NCI-H1092 treated with DMSO at 0.1 percent for 48 hours (cell line): ENCODE measurements around the gene MAP4K2.

Source experiments
- DNase-seq: peaks from one replicate; lab custom pipeline; 2025; lab: John Stamatoyannopoulos, UW

MAP4K2 gene

DNA sequence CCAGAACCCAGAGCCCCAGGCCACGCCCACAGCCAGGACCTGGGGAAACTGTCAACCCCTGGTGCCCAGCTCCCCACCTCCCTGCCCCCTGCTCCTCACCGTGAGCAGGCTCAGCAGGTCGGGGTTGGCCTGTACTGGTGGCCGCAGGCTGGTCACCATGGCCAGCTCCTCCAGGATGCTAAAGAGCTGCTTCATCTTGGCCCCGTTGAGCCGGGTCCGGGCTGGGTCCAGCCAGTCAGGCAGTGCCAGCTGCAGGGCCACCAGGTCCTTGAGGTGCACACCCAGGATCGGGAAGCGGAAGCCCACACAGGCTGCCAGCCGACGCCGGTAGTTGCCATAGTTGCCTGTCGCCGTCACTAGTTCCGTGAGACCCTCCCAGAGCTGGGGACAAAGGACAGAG is 66.4 kb downstream of the MAP4K2 start:
- no peak for DNase-seq

GRCh38 chr11:64735725-64736259 is 67.2 kb downstream of the MAP4K2 start:
- no peak for DNase-seq
